CMK (cell line): Measurements from ENCODE around the gene ACSM2B.
"Not testable (repeated sequence)": the region's sequence is repeated elsewhere in the genome, so short reads cannot be mapped to it uniquely, and the experiment has no call there.

Source experiments
- DNase-seq: peaks from one replicate; pipeline ENCODE4 v3.0.0-alpha.2; 2010; ENCODE audit warnings: low read depth

Gene ACSM2B

DNA sequence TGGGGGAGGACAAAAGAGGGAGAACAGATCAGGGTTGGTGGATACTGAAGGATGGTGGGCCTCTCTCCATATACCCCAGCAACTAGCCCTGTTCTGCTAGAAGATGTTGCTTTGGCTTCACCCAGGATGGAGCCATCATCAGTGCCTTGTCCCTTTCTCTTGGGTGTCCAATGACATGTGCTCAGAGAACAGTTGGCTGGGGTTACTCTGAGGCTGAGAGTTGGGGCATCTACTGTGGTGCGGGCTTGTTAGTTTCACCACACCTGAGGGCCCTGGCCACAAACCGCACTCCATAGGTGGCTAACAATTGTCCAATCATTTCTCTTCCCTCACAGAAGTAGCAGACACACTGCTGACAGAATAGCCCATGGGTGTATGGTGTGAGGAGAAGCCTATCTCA lies 18.9 kb upstream of the ACSM2B start:
- not testable (repeated sequence) for DNase-seq

DNA sequence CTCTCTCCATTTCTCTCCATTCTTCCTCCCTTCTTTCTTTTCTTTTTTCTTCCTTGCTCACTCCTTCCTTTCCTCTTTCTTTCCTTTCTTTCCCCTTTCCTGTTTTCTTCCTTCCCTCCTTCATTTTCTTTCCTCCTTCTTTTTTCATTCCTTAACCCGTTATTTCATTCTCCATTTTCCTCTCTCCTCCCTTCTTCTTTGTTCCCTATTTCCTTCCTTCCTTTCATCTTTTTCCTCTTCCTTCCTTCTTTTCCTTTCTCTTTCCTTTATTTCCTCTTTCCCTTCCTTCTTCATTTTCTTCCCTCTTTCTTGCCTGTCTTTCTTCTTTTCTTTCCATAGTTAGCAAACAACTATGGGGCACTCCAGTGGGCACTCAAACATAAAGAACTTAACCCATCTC lies 16.6 kb upstream of the ACSM2B start:
- not testable (repeated sequence) for DNase-seq

DNA sequence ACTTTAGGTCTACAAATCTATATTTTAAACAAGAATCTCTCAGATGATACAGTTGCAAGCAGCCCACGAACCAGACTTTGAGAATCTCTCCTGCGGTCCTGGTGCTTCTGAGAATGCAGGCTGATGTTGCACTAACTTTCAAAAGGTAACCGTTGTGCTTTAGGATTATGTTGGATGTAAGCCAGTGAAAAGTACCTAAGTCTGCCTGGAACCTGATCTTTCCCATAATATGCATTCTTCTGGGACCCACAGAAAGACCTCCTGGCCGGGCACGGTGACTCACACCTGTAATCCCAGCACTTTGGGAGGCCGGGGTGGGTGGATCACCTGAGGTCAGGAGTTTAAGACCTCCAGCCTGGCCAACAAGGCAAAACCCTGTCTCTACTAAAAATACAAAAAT lies 13.3 kb upstream of the ACSM2B start:
- not testable (repeated sequence) for DNase-seq

DNA sequence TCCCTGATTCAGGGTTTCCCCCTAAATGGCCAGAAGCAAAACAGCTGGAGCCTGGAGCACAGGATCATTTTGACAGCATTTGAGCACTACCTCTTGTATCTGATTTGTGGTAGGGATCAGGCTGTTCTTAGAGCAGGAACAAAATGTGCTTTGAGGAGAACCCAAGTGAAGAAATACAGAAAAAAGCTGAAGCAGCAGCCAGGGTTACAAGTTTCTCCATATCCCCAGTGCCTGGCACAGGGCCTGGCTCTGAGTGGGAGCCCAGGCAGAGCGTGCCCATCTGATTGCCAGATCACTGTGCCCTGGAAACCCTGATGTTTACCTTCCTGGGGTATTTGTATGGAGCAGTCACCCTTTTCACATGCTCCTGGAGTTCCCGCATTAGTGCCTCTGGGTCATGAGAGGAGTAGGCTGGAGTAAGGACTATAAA lies 11.5 kb upstream of the ACSM2B start:
- not testable (repeated sequence) for DNase-seq

DNA sequence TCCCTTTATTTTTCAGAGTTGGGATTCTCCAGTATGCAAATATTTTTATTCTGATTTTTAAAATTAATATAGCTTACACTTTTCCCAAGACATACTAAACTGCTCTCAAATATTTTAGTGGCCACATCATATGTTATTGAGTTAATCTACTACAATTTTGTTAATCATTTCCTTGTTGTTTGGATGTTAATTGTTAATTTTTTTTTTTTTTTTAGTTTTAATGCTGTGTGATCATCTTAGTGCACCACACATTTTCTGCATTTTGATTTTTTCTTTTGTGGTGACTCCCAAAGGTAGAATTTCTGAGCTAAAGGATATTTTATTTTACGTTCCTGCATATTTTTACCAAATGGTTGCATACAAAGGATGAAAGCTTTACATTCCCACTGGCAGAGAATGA lies 10.5 kb upstream of the ACSM2B start:
- DNase-seq = not testable (repeated sequence)

DNA sequence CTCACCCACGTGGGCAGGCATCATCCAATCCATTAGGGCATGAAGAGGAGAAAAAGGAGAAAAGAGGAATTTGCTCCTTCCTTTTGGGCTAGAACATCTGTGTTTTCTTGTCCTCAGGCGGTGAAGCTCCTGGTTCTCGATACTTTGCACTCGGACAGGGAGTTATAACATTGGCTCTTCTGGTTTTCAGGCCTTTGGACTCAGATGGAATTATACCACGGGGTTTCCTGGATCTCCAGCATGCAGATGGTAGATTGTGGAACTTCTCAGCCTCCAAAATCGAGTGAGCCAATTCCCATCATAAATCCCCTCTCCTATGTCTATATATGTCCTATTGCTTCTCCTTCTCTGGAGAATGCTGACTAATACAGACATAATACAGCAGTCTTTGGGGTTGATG lies 9.9 kb upstream of the ACSM2B start:
- not testable (repeated sequence) for DNase-seq

DNA sequence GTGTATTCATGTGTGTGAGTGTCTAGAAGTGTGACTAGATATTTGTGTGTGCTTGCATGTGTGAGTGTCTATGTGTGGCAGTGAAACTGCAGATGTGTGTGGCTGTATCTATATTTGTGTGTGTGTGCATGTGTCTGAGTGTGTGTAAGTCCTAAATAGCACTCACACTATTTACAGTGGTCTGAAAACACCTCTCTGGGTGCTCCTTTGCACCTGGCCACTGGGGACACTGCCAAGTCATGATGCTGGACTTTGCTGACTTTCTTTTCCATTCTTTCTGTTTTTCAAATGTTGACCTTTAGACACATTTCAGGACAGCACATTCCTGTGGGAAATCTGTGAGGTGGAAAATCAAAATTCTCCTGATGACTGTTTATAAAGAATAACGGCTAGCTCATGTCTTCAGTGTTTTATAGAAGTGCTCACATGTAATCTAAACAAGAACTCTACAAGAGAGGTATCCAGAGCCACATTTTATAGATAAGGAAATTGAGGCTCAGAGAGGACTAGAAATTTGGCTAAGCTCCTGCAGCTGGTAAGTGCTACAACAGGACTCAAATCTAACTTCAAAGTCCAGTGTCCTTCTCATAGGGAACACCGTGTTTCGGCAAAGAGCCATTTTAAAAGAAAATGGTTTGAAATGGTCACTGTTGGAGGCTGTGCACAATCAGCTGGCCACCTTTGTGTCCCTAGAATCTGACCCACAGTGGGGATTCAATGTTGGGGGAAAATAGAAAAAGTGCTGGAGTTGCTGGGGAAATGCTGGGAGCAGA lies 4.5 kb upstream of the ACSM2B start:
- not testable (repeated sequence) for DNase-seq

DNA sequence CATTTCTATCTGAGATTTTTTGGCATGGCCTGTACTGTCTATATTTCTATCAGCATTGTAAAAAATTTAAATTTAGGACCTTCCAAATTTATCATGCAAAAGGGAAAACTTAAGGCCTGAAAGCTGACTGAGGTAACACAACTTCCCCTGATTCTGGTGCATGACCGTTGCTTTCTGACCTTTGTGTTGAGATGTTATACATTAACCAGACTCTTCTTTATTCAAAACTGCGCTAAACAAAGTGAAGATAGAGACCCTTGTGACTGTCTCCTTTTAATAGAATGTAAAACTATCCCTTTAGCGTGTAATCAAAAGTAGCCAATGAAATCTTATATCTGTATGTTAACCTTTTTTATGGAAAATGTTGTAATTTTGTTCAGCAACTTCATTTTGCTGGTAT lies 1.9 kb upstream of the ACSM2B start:
- DNase-seq = not testable (repeated sequence)

DNA sequence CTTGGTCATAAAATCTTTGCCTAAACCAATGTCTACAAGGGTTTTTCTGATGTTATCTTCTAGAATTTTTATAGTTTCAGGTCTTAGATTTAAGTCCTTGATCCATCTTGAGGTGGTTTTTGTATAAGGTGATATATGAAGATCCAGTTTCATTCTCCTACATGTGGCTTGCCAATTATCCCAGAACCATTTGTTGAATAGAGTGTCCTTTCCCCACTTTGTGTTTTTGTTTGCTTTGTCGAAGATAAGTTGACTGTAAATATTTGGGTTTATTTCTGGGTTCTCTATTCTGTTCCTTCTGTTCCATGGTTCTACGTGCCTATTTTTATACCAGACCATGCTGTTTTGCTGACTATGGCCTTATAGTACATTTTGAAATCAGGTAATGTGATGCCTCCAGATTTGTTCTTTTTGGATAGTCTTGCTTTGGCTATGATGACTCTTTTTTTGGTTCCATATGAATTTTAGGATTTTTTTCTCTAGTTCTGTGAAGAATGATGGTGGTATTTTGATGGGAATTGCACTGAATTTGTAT lies 7.0 kb downstream of the ACSM2B start:
- not testable (repeated sequence) for DNase-seq

DNA sequence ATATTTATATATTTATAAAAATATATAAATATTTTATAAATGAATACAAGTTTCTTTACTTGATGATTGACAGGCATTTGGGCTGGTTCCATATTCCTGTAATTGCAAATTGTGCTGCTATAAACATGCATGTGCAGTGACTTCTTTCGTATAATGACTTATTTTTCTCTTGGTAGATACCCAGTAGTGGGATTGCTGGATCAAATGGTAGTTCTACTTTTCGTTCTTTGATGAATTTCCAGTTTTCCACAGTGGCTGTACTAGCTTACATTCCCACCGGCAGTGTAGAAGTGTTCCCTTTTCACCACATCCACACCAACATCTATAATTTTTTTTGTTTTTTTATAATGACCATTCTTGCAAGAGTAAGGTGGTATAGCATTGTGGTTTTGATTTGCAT lies 7.8 kb downstream of the ACSM2B start:
- DNase-seq = no peak

DNA sequence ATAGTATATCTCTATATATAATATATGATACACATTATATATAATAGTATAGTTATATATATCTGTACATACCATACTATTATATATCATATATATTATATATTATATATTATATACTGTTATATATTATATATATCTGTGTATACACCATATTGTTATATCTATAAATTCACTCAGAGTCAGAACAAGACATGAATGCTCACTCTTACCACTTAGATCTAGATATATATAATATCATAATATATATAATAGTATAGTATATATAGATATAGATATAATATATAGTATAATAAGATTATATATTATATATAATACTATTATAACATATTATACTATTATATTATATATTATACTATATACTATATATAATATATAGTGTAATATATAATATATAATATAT lies 9.3 kb downstream of the ACSM2B start:
- no peak for DNase-seq

DNA sequence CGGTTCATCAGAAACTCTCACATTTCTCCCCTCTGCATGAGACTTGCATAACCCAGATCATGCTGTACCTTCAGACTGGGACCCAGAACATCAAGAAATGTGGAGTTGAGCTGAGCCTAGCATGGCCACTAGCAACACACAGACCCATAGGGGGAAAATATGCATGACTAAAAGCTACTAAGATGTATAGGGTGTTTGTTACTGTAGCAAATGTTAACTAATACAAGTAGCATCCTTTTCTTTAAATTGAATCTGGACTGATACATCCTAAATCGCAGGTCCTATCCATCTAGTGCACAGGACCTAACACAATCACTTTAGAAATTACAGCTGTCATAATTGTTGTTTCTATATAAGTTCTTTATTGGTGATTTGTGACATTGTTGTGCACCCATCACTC lies 10.8 kb downstream of the ACSM2B start:
- DNase-seq = not testable (repeated sequence)

DNA sequence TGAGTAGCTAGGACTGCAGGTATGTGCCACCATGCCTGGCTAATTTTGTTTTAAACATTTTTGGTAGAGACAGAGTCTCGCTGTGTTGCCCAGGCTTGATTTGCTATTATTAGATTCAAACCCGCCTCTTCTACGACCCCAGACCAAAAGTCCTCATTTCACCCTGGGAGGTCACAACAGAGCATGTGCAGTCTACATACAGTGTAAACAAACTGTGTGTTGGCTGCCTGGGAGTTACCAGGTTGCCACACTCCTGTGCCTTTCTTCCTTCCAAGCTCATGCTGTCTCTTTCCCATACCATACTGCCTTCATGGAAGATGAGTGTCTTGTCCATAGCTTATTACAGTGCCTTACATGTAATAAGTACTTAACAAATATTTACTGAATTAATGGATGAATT lies 11.9 kb downstream of the ACSM2B start:
- DNase-seq = not testable (repeated sequence)

DNA sequence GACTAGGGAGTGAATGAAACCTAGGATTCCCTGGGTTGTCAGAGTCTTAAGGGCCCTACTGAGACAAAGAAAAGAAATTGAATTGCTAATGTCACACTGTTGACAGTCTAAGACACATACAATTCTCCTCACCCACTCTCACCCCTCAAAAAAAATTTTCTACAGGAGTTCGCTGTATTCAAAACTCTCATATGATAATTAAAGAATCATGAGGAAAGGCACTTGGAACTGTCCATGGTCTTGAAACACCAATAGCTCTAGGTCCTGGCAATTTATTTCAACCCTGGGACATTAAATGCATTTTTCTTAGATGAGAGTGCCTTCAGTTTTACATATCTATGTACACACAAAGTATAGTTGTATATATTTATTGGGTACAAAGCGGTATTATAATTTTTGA lies 20.5 kb downstream of the ACSM2B start:
- DNase-seq = not testable (repeated sequence)

DNA sequence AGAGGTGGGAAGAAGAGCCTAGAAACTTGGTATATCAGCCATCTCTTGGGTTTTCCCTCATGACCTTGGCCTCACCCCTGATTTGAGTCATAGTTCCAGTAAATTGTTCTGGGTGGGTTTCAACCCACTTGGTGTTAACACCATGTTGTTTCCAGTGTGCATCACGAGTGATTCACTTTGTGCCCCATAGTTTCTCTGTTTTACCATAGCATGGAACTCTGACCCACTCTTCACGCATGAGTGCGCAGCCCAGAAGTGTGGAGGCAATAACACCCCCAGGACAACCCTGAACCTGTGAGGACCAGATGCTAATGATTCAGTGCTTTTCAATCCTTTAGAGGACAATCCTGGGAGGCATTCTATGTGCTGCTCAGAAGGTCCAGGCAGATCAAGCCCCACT lies 21.5 kb downstream of the ACSM2B start:
- DNase-seq = not testable (repeated sequence)

DNA sequence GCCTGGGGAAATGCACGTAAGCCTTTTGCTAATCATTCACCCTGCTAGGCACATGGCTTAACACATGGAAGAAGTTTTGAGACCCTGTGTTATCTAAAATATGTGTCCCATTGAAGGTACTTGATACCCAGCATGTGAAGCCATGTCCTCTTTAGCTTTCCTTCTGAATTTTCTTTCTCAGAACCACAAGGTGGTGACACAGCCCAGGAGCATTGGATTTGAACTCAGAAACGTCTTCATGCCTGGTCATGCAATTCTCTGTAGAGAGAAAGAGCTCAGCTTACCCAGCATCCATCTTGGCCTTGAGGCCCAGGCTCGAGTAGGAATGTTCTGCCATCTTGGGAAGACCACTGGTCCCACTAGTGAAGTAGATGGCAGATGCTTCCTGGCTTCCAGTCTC lies 22.7 kb downstream of the ACSM2B start:
- DNase-seq = not testable (repeated sequence)

DNA sequence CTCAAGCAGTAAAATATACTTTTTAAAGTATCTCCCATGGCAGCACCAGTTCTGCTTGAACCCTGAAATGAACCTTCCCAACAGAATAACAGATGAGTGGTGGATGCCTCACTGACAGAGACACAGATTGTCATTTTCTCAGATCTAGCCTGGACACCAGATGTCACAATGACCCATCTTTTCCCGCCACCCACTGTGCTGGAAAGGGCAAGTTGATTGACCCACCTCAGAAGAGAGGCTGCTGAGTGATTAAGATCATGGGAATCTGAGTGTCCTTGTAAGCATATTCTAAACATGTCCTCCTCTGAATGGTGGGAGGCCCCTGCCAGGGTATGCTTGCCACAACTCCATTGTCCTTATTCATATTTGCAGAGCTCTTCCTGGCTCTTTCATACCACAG lies 29.2 kb downstream of the ACSM2B start:
- DNase-seq = not testable (repeated sequence)

DNA sequence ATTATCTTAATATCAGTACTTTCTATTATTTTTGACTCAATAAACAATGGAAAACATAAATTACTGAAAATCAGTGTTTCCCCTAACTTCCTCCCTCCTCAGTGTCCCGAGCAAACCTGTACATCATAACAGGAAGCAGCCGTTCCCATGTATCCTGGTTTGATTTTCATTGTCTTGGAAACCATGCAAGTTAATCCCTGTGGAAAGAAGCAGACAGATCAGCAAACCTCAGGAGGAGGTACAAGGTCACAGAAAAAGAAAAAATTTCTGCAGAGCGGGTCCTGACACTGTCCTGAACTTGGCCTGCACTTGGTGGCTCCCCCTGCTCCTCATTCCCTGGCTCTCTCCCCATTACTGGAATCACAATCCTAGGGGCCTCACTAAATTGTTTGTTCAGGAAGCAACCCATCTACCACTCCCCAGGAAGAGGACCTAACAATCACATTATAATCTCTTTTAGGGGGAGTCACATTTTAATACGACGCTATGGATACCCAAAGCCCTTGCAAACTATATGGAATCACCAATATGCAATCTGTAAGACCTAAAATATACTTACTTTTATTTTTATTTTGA lies 29.8 kb downstream of the ACSM2B start:
- DNase-seq = not testable (repeated sequence)

DNA sequence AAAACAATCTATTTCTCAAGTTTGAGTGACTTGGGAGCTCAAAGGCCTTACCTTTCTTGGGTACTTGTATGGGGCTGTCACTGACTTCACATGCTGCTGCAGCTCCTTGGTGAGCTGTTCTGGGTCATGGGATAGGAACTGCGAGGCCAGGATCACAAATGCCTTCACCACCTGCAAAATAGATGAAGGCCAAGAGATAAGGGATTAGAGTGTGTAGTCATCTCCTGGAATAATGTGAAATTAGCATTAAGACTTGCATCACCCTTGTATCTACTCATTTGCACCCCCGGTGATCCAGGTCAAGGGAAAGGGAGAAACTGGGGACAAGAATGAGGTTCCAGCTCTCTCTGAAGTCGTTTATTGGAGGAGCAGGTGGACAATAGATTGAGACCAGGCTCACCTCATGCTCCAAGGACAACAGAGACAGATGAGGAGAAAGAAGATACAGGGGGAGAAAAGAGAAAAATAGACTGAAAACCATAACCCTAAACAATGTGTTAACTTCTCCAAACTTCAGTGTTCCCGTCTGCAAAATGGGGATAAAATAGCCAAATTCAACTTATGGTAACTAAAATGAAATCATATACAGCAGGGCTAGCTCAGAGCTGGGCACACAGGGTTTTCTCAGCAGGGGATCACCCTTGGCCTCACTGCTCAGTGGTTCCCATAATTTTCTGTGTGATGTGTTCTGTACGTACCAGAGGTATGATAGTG lies 35.4 kb downstream of the ACSM2B start:
- DNase-seq = not testable (repeated sequence)

DNA sequence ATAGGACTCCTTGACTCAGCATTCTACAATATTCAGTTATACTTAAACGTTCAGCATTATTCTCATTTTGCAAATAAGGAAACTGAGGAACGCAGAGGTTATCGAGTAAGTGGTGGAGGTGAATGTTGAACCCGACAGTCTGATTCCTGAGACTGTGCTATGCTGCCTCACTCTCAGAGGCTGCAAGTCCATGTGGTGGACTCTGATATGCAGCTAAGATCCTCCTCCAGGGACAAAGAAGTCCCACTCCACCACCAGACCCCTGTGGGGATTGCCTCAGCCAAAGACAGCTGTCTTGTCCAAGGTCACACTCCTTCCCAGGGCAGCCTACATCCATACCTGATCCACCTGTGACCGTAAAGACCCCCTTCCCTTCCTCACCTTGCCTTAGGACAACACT lies 37.5 kb downstream of the ACSM2B start:
- no peak for DNase-seq

DNA sequence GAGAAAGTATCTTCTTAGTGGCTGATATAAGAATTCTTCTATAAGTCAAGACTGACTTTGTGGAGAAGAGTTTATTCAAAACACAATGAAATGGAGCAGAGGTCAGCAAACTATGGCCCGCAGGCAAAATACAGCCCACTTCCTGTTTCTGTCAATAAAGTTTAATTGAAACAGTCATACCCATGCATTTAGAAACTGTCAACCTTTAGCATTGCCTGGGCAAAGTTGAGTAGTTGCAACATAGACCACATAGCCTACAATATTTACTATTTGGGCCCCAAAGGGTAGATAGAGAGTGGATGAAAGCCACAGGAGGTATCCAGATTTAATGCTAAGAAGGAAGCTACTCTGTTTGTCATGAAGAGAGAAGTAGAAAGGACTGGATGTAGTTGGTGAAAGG lies 38.0 kb downstream of the ACSM2B start:
- DNase-seq = no peak

DNA sequence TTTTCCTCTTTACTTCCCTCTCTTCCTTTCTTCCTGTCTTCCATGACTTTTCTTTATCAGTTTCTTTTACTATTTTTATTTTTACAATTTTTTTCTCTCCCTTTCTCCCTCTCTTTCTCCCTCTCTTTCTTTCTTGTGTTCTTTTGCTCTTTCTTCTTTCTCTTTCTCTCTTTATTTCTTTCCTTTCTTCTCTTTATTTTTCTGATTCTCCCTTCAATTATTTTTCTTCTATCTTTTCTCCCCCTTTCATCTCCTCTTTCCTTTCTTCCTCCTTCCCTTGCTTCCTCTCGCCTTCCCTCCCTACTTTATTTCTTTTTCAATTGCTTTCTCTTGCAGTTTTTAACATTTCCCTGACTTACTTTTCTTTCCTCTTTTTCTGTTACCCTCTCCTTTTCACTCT lies 39.5 kb downstream of the ACSM2B start:
- DNase-seq = not testable (repeated sequence)

DNA sequence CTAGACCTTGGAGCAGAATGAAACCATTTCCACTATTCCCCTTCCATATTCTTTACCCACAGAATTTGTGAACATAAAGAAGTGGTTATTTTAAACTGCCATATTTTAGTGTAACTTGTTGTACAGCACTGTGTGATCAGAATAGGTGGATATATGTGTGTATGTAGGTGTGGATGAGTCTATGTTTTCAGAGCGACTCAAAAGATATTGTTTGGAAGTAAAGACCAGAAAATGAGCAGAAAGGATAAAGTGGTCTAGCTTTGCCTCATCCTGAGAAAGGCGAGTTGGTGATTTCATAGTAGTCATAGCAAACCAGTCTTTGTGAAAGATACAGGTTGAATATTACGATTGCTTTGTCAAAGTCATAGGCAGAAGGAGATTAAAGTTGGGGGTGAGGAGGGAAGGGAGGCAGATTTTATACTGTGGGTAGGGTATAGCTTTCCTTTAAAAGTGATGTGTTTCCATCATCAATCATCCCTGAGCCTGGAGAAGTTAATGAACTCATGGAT lies 43.8 kb downstream of the ACSM2B start:
- not testable (repeated sequence) for DNase-seq
